T-helper 1 cell treated with Interleukin-12 subunit alpha and Interleukin-12 subunit beta and Interleukin-4 antibody, amounts not matched to agents 30 μg/mL and 1 μg/mL, for 36 hours (primary cell): ENCODE results near the gene SLC17A8.
"Not testable (repeated sequence)": the region's sequence is repeated elsewhere in the genome, so short reads cannot be mapped to it uniquely, and the experiment has no call there.

Experiments used
- H3K27ac Mint-ChIP-seq: one replicate; pipeline ENCODE4 v1.8.0; 2021; ENCODE audit warnings: mild to moderate bottlenecking, mixed read lengths
- H3K27me3 Mint-ChIP-seq: one replicate; pipeline ENCODE4 v1.8.0; 2021; ENCODE audit warnings: low read depth, mixed read lengths
- H3K36me3 Mint-ChIP-seq: one replicate; pipeline ENCODE4 v1.8.0; 2021; ENCODE audit warnings: low read depth, mixed read lengths
- H3K4me1 Mint-ChIP-seq: one replicate; pipeline ENCODE4 v1.8.0; 2021; ENCODE audit warnings: low read depth, mixed read lengths
- H3K4me3 Mint-ChIP-seq: one replicate; pipeline ENCODE4 v1.8.0; 2021; ENCODE audit warnings: mild to moderate bottlenecking, moderate library complexity, mixed read lengths
- H3K9me3 Mint-ChIP-seq: one replicate; pipeline ENCODE4 v1.8.0; 2021; ENCODE audit warnings: mixed read lengths

Gene SLC17A8

GRCh38 chr12:100426145-100426544 is 69.3 kb downstream of the SLC17A8 start:
- no peaks in the 10 kb centered on the region for H3K27me3 Mint-ChIP-seq
- no peak overlapping the region for H3K4me3 Mint-ChIP-seq

GRCh38 chr12:100427078-100427477 is 70.2 kb downstream of the SLC17A8 start:
- Mint-ChIP-seq H3K27ac (no peak overlapping the region), H3K4me3 (no peak overlapping the region)

More at GRCh38 chr12:100426145-100426544, 69.3 kb downstream of the SLC17A8 start:
- no peaks in the 10 kb centered on the region for H3K9me3 Mint-ChIP-seq
- no peak overlapping the region for H3K27ac Mint-ChIP-seq
- H3K36me3 Mint-ChIP-seq: no peaks in the 10 kb centered on the region
- no peaks in the 10 kb centered on the region for H3K4me1 Mint-ChIP-seq

GRCh38 chr12:100430251-100430650 is 73.4 kb downstream of the SLC17A8 start:
- not testable (repeated sequence) for H3K27me3 Mint-ChIP-seq, H3K9me3 Mint-ChIP-seq, H3K36me3 Mint-ChIP-seq, H3K27ac Mint-ChIP-seq, H3K4me1 Mint-ChIP-seq, H3K4me3 Mint-ChIP-seq

More at GRCh38 chr12:100427078-100427477, 70.2 kb downstream of the SLC17A8 start:
- no peaks in the 10 kb centered on the region for H3K9me3 Mint-ChIP-seq
- no peaks in the 10 kb centered on the region for H3K36me3 Mint-ChIP-seq
- no peaks in the 10 kb centered on the region for H3K27me3 Mint-ChIP-seq
- H3K4me1 Mint-ChIP-seq: no peaks in the 10 kb centered on the region

- no peak overlapping the region for H3K27ac Mint-ChIP-seq
- no peaks in the 10 kb centered on the region for H3K4me1 Mint-ChIP-seq
- no peak overlapping the region for H3K4me3 Mint-ChIP-seq
Measured at GRCh38 chr12:100433701-100434100, 76.8 kb downstream of the SLC17A8 start.

GRCh38 chr12:100434177-100434576 is 77.3 kb downstream of the SLC17A8 start:
- Mint-ChIP-seq H3K36me3 (no peaks in the 10 kb centered on the region), H3K27me3 (no peaks in the 10 kb centered on the region), H3K4me3 (no peak overlapping the region), H3K4me1 (no peaks in the 10 kb centered on the region), H3K27ac (no peak overlapping the region), H3K9me3 (no peaks in the 10 kb centered on the region)

More at GRCh38 chr12:100433701-100434100, 76.8 kb downstream of the SLC17A8 start:
- no peaks in the 10 kb centered on the region for H3K27me3 Mint-ChIP-seq
- H3K9me3 Mint-ChIP-seq: no peaks in the 10 kb centered on the region
- H3K36me3 Mint-ChIP-seq: no peaks in the 10 kb centered on the region

GRCh38 chr12:100435957-100436356 is 79.1 kb downstream of the SLC17A8 start:
- no peak overlapping the region for H3K27ac Mint-ChIP-seq
- H3K9me3 Mint-ChIP-seq: no peaks in the 10 kb centered on the region
- no peaks in the 10 kb centered on the region for H3K36me3 Mint-ChIP-seq
- H3K4me1 Mint-ChIP-seq: no peaks in the 10 kb centered on the region
- H3K27me3 Mint-ChIP-seq: no peaks in the 10 kb centered on the region
- no peak overlapping the region for H3K4me3 Mint-ChIP-seq

- no peak overlapping the region for H3K27ac Mint-ChIP-seq
- H3K36me3 Mint-ChIP-seq: no peaks in the 10 kb centered on the region
- no peaks in the 10 kb centered on the region for H3K27me3 Mint-ChIP-seq
- H3K9me3 Mint-ChIP-seq: no peaks in the 10 kb centered on the region
- H3K4me3 Mint-ChIP-seq: no peak overlapping the region
- H3K4me1 Mint-ChIP-seq: no peaks in the 10 kb centered on the region
Measured at GRCh38 chr12:100437038-100437841, 80.4 kb downstream of the SLC17A8 start.

GRCh38 chr12:100439797-100440196 is 82.9 kb downstream of the SLC17A8 start:
- H3K27ac Mint-ChIP-seq: no peak overlapping the region
- H3K4me3 Mint-ChIP-seq: no peak overlapping the region
- H3K4me1 Mint-ChIP-seq: no peaks in the 10 kb centered on the region

GRCh38 chr12:100442403-100442802 is 85.5 kb downstream of the SLC17A8 start:
- Mint-ChIP-seq H3K4me3 (no peak overlapping the region), H3K27me3 (no peaks in the 10 kb centered on the region), H3K4me1 (no peaks in the 10 kb centered on the region), H3K36me3 (no peaks in the 10 kb centered on the region), H3K27ac (no peak overlapping the region), H3K9me3 (no peaks in the 10 kb centered on the region)

More at GRCh38 chr12:100439797-100440196, 82.9 kb downstream of the SLC17A8 start:
- Mint-ChIP-seq H3K27me3 (no peaks in the 10 kb centered on the region), H3K36me3 (no peaks in the 10 kb centered on the region), H3K9me3 (no peaks in the 10 kb centered on the region)

GRCh38 chr12:100443434-100443833 is 86.6 kb downstream of the SLC17A8 start:
- Mint-ChIP-seq H3K27me3 (no peaks in the 10 kb centered on the region), H3K4me1 (no peaks in the 10 kb centered on the region), H3K27ac (no peak overlapping the region), H3K9me3 (no peaks in the 10 kb centered on the region), H3K36me3 (no peaks in the 10 kb centered on the region), H3K4me3 (no peak overlapping the region)

GRCh38 chr12:100445081-100445481 is 88.2 kb downstream of the SLC17A8 start:
- H3K4me3 Mint-ChIP-seq: no peak overlapping the region
- H3K27ac Mint-ChIP-seq: no peak overlapping the region
- no peaks in the 10 kb centered on the region for H3K4me1 Mint-ChIP-seq
- no peaks in the 10 kb centered on the region for H3K27me3 Mint-ChIP-seq
- H3K36me3 Mint-ChIP-seq: no peaks in the 10 kb centered on the region
- no peaks in the 10 kb centered on the region for H3K9me3 Mint-ChIP-seq

GRCh38 chr12:100447381-100447780 is 90.5 kb downstream of the SLC17A8 start:
- H3K27ac Mint-ChIP-seq: no peak overlapping the region
- H3K4me3 Mint-ChIP-seq: no peak overlapping the region
- no peaks in the 10 kb centered on the region for H3K36me3 Mint-ChIP-seq
- H3K27me3 Mint-ChIP-seq: no peaks in the 10 kb centered on the region
- no peaks in the 10 kb centered on the region for H3K4me1 Mint-ChIP-seq
- no peaks in the 10 kb centered on the region for H3K9me3 Mint-ChIP-seq

GRCh38 chr12:100448656-100449055 is 91.8 kb downstream of the SLC17A8 start:
- no peaks in the 10 kb centered on the region for H3K4me1 Mint-ChIP-seq
- no peak overlapping the region for H3K4me3 Mint-ChIP-seq
- H3K27ac Mint-ChIP-seq: no peak overlapping the region
- no peaks in the 10 kb centered on the region for H3K36me3 Mint-ChIP-seq
- no peaks in the 10 kb centered on the region for H3K9me3 Mint-ChIP-seq
- H3K27me3 Mint-ChIP-seq: no peaks in the 10 kb centered on the region

- H3K36me3 Mint-ChIP-seq: no peaks in the 10 kb centered on the region
- no peak overlapping the region for H3K4me3 Mint-ChIP-seq
- no peaks in the 10 kb centered on the region for H3K9me3 Mint-ChIP-seq
- H3K4me1 Mint-ChIP-seq: no peaks in the 10 kb centered on the region
- no peak overlapping the region for H3K27ac Mint-ChIP-seq
- H3K27me3 Mint-ChIP-seq: no peaks in the 10 kb centered on the region
Measured at GRCh38 chr12:100450735-100451134, 93.9 kb downstream of the SLC17A8 start.

- Mint-ChIP-seq H3K36me3 (no peaks in the 10 kb centered on the region), H3K4me1 (no peaks in the 10 kb centered on the region), H3K9me3 (no peaks in the 10 kb centered on the region), H3K4me3 (no peak overlapping the region), H3K27ac (no peak overlapping the region), H3K27me3 (no peaks in the 10 kb centered on the region)
Measured at GRCh38 chr12:100453951-100454350, 97.1 kb downstream of the SLC17A8 start.
